Measurements from ENCODE around the gene TEX26. TPM values are rescaled to one million over a fixed set of nuclear protein-coding genes. Genes with fewer than 3 reads are reported as not detected.

Gene TEX26
- polyA plus RNA-seq, 2 of the 4 experiments (the other 2 are of a cell fraction) = not detected

- no peaks in the 10 kb centered on the region for H3K4me1 ChIP-seq
- no peak overlapping the region for H3K27ac ChIP-seq
- ATAC-seq = no peak
- H3K9me3 ChIP-seq = no peaks in the 10 kb centered on the region
- FAIRE-seq = no peak
- POLR2A ChIA-PET = no interaction called here
- no peak overlapping the region for H3K4me2 ChIP-seq
- no peak for DNase-seq (ENCODE audit: low read depth in 1 of 2, low spot score in 1 of 2)
- TF ChIP-seq MAFK (IDR thresholded peaks at IDR 0.05; ENCODE audit: partially characterized antibody) (no peak), RAD21 (conservative IDR thresholded peaks at IDR 0.05 in 1 of 2, IDR thresholded peaks at IDR 0.05 in 1 of 2) (no peak), TP53 (CRISPR knock-in tag; IDR thresholded peaks at IDR 0.05) (no peak), RNF2 (IDR thresholded peaks at IDR 0.05; ENCODE audit: borderline replicate concordance, low read depth) (no peak), BCL3 (IDR thresholded peaks at IDR 0.05) (no peak), HEYL (CRISPR knock-in tag; IDR thresholded peaks at IDR 0.05) (no peak), ESRRA (IDR thresholded peaks at IDR 0.05; ENCODE audit: borderline replicate concordance, low read length) (no peak), ZNF302 (CRISPR knock-in tag; IDR thresholded peaks at IDR 0.05) (no peak), E2F6 (IDR thresholded peaks at IDR 0.05; ENCODE audit: borderline replicate concordance, low read depth) (no peak), PHF8 (IDR thresholded peaks at IDR 0.05; ENCODE audit: borderline replicate concordance, low read depth) (no peak), EHF (CRISPR knock-in tag; IDR thresholded peaks at IDR 0.05) (no peak), KDM5A (IDR thresholded peaks at IDR 0.05) (no peak), POLR2A (IDR thresholded peaks at IDR 0.05; ENCODE audit: low read length) (no peak), GATA3 (IDR thresholded peaks at IDR 0.05; ENCODE audit: borderline replicate concordance) (no peak), CHD2 (IDR thresholded peaks at IDR 0.05; ENCODE audit: low read length, partially characterized antibody) (no peak)
- WGBS (ENCODE audit: missing lambda C conversion rate) = 26% methylated on average over 5 of the region's 5 CpGs
- H3K4me3 ChIP-seq = no peak overlapping the region
- CTCF ChIA-PET = interaction anchor here (1.2 to 1.3 kb wide), 2 partner anchors 10 to 127 kb away, joined by 3 to 4 read pairs; no protein-coding TSS in a partner anchor
Measured at GRCh38 chr13:30900952-30901749, 31.3 kb upstream of the TEX26 start.

- ATAC-seq (no peak), FAIRE-seq (no peak), DNase-seq (ENCODE audit: low read depth in 1 of 2, low spot score in 1 of 2) (no peak)
- Histone ChIP-seq H3K4me3 (no peak overlapping the region), H3K9me3 (no peaks in the 10 kb centered on the region), H3K27ac (no peak overlapping the region), H3K4me2 (no peak overlapping the region), H3K4me1 (no peaks in the 10 kb centered on the region)
- TF ChIP-seq BHLHE40 (IDR thresholded peaks at IDR 0.05; ENCODE audit: low read depth, low read length) = no peak
- no peak for TF ChIP-seq PHF8 (IDR thresholded peaks at IDR 0.05; ENCODE audit: borderline replicate concordance, low read depth)
- TF ChIP-seq RCOR1 (IDR thresholded peaks at IDR 0.05; ENCODE audit: low read depth, low read length) = no peak
- TF ChIP-seq TFCP2L1 (CRISPR knock-in tag; IDR thresholded peaks at IDR 0.05) = no peak
- TF ChIP-seq JUNB (IDR thresholded peaks at IDR 0.05) = no peak
- WGBS (ENCODE audit: missing lambda C conversion rate) = 0% methylated on average over 1 of the region's 1 CpG
- POLR2A ChIA-PET = no interaction called here
- CTCF ChIA-PET = interaction anchor here (1.2 kb wide), 1 partner anchor 13 kb away, joined by 3 read pairs; no protein-coding TSS in a partner anchor
Measured at GRCh38 chr13:30904043-30904442, 28.4 kb upstream of the TEX26 start.

- WGBS (ENCODE audit: missing lambda C conversion rate) = no CpG with 5 or more reads among the region's 35 CpGs
- H3K4me2 ChIP-seq = peak within 1 kb of the TSS; percentile 84
- no peak for FAIRE-seq
- peak in 1 of 2 experiments; percentile 33; a peak in 3 of 6 replicates for ATAC-seq
- peak within 1 kb of the TSS in 1 of 2 experiments; percentile 73; a peak in 3 of 6 replicates for H3K27ac ChIP-seq
- no peak for TF ChIP-seq BHLHE40 (IDR thresholded peaks at IDR 0.05; ENCODE audit: low read depth, low read length)
- TF ChIP-seq RFX5 (IDR thresholded peaks at IDR 0.05) = no peak
- no peak for TF ChIP-seq NPAS2 (CRISPR knock-in tag; IDR thresholded peaks at IDR 0.05; ENCODE audit: borderline replicate concordance)
- TF ChIP-seq RCOR1 (IDR thresholded peaks at IDR 0.05; ENCODE audit: low read depth, low read length) = no peak
- TF ChIP-seq JUNB (IDR thresholded peaks at IDR 0.05) = no peak
- no peak for TF ChIP-seq BCL3 (IDR thresholded peaks at IDR 0.05)
- TF ChIP-seq EP300 (IDR thresholded peaks at IDR 0.05) = no peak
- no peak for TF ChIP-seq CBX2 (IDR thresholded peaks at IDR 0.05; ENCODE audit: borderline replicate concordance, low read depth)
- H3K9me3 ChIP-seq = no peaks in the 10 kb centered on the region
- no peaks in the 10 kb centered on the region for H3K4me1 ChIP-seq
- ChIA-PET POLR2A (no interaction called here), CTCF (no interaction called here)
- DNase-seq (ENCODE audit: low read depth in 1 of 2, low spot score in 1 of 2) = no peak
- H3K4me3 ChIP-seq = peak within 1 kb of the TSS; percentile 40
Measured at GRCh38 chr13:30905932-30906383, 26.5 kb upstream of the TEX26 start, which contains the start of gene MEDAG. Gene MEDAG, plus strand, starts transcription at chr13:30906271. Its CDS starts 245 bp downstream, at chr13:30906516.

Data from A549 (cell line).